SJCRH30 (cell line): ENCODE results near the gene SEMA4D. TPM values are rescaled to one million over a fixed set of nuclear protein-coding genes. Genes with fewer than 3 reads are reported as not detected.

Experiments used
- DNase-seq, 2 experiments: peaks; one replicate each; pipeline ENCODE4 v3.0.0-alpha.2; 2015 to 2020
- H3K27ac ChIP-seq: fragments of 250-450 bp; sonication (Bioruptor Pico); 2 replicates; pipeline ENCODE4 v1.5.1; 2020; ENCODE audit warnings: mild to moderate bottlenecking, moderate library complexity
- H3K27me3 ChIP-seq: fragments of 250-450 bp; sonication (Bioruptor Pico); 2 replicates; pipeline ENCODE4 v1.5.1; 2020; ENCODE audit warnings: mild to moderate bottlenecking, moderate library complexity
- H3K36me3 ChIP-seq: fragments of 250-450 bp; sonication (Bioruptor Pico); 2 replicates; pipeline ENCODE4 v1.5.1; 2020; ENCODE audit warnings: mild to moderate bottlenecking, moderate library complexity
- H3K4me1 ChIP-seq: fragments of 250-450 bp; sonication (Bioruptor Pico); 2 replicates; pipeline ENCODE4 v1.5.1; 2020; ENCODE audit warnings: mild to moderate bottlenecking, moderate library complexity
- H3K4me3 ChIP-seq: fragments of 250-450 bp; sonication (Bioruptor Pico); 2 replicates; pipeline ENCODE4 v1.5.1; 2020; ENCODE audit warnings: mild to moderate bottlenecking, moderate library complexity
- H3K9me3 ChIP-seq: fragments of 250-450 bp; sonication (Bioruptor Pico); replicated peaks from 2 replicates; pipeline ENCODE4 v1.5.1; 2020; ENCODE audit warnings: mild to moderate bottlenecking, moderate library complexity
- total RNA-seq: library from RNA; depleted of rRNA; stranded (reverse); fragments of >200 nt; shearing (Covaris generic); gene quantifications from 2 replicates; pipeline ENCODE4 v1.2.3, GENCODE V29; 2014

SEMA4D gene
- total RNA-seq, 1 experiment from 2014 or later, result not detected

- H3K4me3 ChIP-seq, result no peak overlapping the region
- DNase-seq, result no peak
- no peaks in the 10 kb centered on the region for H3K9me3 ChIP-seq
Measured at GRCh38 chr9:89427621-89428221, 70.2 kb downstream of the SEMA4D start.

GRCh38 chr9:89426384-89426961 is 71.4 kb downstream of the SEMA4D start:
- Histone ChIP-seq H3K27me3 (0 out of 2 replicates have a peak, but pooled peaks cover 8% of the 10 kb centered on the region), H3K9me3 (no peaks in the 10 kb centered on the region), H3K4me3 (no peak overlapping the region), H3K36me3 (no peaks in the 10 kb centered on the region), H3K4me1 (no peaks in the 10 kb centered on the region), H3K27ac (no peak overlapping the region)
- DNase-seq, result no peak

More at GRCh38 chr9:89427621-89428221, 70.2 kb downstream of the SEMA4D start:
- Histone ChIP-seq H3K4me1 (no peaks in the 10 kb centered on the region), H3K27me3 (0 out of 2 replicates have a peak, but pooled peaks cover 8% of the 10 kb centered on the region), H3K27ac (no peak overlapping the region), H3K36me3 (no peaks in the 10 kb centered on the region)

- Histone ChIP-seq H3K27me3 (0 out of 2 replicates have a peak, but pooled peaks cover 8% of the 10 kb centered on the region), H3K36me3 (no peaks in the 10 kb centered on the region), H3K9me3 (no peaks in the 10 kb centered on the region), H3K27ac (no peak overlapping the region), H3K4me1 (no peaks in the 10 kb centered on the region), H3K4me3 (no peak overlapping the region)
- no peak for DNase-seq
Measured at GRCh38 chr9:89425921-89426383, 72.0 kb downstream of the SEMA4D start.

GRCh38 chr9:89425024-89425805 is 72.7 kb downstream of the SEMA4D start:
- H3K4me3 ChIP-seq, result no peak overlapping the region
- no peak overlapping the region for H3K27ac ChIP-seq
- DNase-seq, result no peak
- H3K4me1 ChIP-seq, result no peaks in the 10 kb centered on the region
- H3K27me3 ChIP-seq, result 0 out of 2 replicates have a peak, but pooled peaks cover 12% of the 10 kb centered on the region
- no peaks in the 10 kb centered on the region for H3K36me3 ChIP-seq
- no peaks in the 10 kb centered on the region for H3K9me3 ChIP-seq

GRCh38 chr9:89422151-89422975 is 75.5 kb downstream of the SEMA4D start:
- Histone ChIP-seq H3K27me3 (peaks cover 19% of the 10 kb centered on the region; the same call in 1 of the 2 replicates), H3K4me3 (no peak overlapping the region), H3K36me3 (no peaks in the 10 kb centered on the region), H3K9me3 (no peaks in the 10 kb centered on the region), H3K4me1 (no peaks in the 10 kb centered on the region), H3K27ac (no peak overlapping the region)
- no peak for DNase-seq

- Histone ChIP-seq H3K36me3 (no peaks in the 10 kb centered on the region), H3K4me3 (no peak overlapping the region), H3K4me1 (no peaks in the 10 kb centered on the region), H3K27me3 (peaks cover 21% of the 10 kb centered on the region; the same call in 1 of the 2 replicates), H3K27ac (no peak overlapping the region), H3K9me3 (no peaks in the 10 kb centered on the region)
- DNase-seq, result no peak
Measured at GRCh38 chr9:89421595-89421994, 76.3 kb downstream of the SEMA4D start.

- no peak for DNase-seq
Measured at GRCh38 chr9:89420397-89421178, 77.3 kb downstream of the SEMA4D start.

GRCh38 chr9:89419978-89420394 is 77.9 kb downstream of the SEMA4D start:
- Histone ChIP-seq H3K9me3 (no peaks in the 10 kb centered on the region), H3K27me3 (peaks cover 21% of the 10 kb centered on the region; the same call in 1 of the 2 replicates), H3K36me3 (no peaks in the 10 kb centered on the region), H3K4me3 (no peak overlapping the region), H3K27ac (no peak overlapping the region), H3K4me1 (no peaks in the 10 kb centered on the region)
- DNase-seq, result no peak

More at GRCh38 chr9:89420397-89421178, 77.3 kb downstream of the SEMA4D start:
- Histone ChIP-seq H3K4me3 (no peak overlapping the region), H3K9me3 (no peaks in the 10 kb centered on the region), H3K36me3 (no peaks in the 10 kb centered on the region), H3K27ac (no peak overlapping the region), H3K27me3 (peaks cover 21% of the 10 kb centered on the region; the same call in 1 of the 2 replicates), H3K4me1 (no peaks in the 10 kb centered on the region)

GRCh38 chr9:89418882-89419640 is 78.9 kb downstream of the SEMA4D start:
- H3K9me3 ChIP-seq, result no peaks in the 10 kb centered on the region
- H3K27ac ChIP-seq, result no peak overlapping the region
- no peaks in the 10 kb centered on the region for H3K4me1 ChIP-seq
- peaks cover 21% of the 10 kb centered on the region; the same call in 1 of the 2 replicates for H3K27me3 ChIP-seq
- H3K36me3 ChIP-seq, result no peaks in the 10 kb centered on the region
- no peak for DNase-seq
- no peak overlapping the region for H3K4me3 ChIP-seq

- no peak overlapping the region for H3K4me3 ChIP-seq
- H3K4me1 ChIP-seq, result no peaks in the 10 kb centered on the region
- no peak overlapping the region for H3K27ac ChIP-seq
- no peaks in the 10 kb centered on the region for H3K36me3 ChIP-seq
- no peaks in the 10 kb centered on the region for H3K9me3 ChIP-seq
- no peak for DNase-seq
- peaks cover 21% of the 10 kb centered on the region; the same call in 1 of the 2 replicates for H3K27me3 ChIP-seq
Measured at GRCh38 chr9:89418474-89418845, 79.5 kb downstream of the SEMA4D start.

- Histone ChIP-seq H3K9me3 (no peaks in the 10 kb centered on the region), H3K27me3 (peaks cover 21% of the 10 kb centered on the region; the same call in 1 of the 2 replicates), H3K36me3 (no peaks in the 10 kb centered on the region), H3K4me3 (no peak overlapping the region), H3K4me1 (no peaks in the 10 kb centered on the region), H3K27ac (no peak overlapping the region)
- no peak for DNase-seq
Measured at GRCh38 chr9:89417832-89418473, 80.0 kb downstream of the SEMA4D start.

- Histone ChIP-seq H3K36me3 (no peaks in the 10 kb centered on the region), H3K9me3 (no peaks in the 10 kb centered on the region), H3K27me3 (peaks cover 14% of the 10 kb centered on the region; the same call in 1 of the 2 replicates), H3K4me3 (no peak overlapping the region), H3K4me1 (no peaks in the 10 kb centered on the region), H3K27ac (no peak overlapping the region)
- no peak for DNase-seq
Measured at GRCh38 chr9:89414670-89415324, 83.1 kb downstream of the SEMA4D start.
